SH-SY5Y (cell line): ENCODE results near the gene IL1RAPL2.

ENCODE experiments used
- GATA2 ChIP-seq: IDR thresholded peaks from 2 replicates; pipeline ENCODE4 v1.6.1; 2011; ENCODE audit warnings: mild to moderate bottlenecking, low read depth, low read length
- GATA3 ChIP-seq: IDR thresholded peaks from 2 replicates; pipeline ENCODE4 v1.6.1; 2011; ENCODE audit warnings: low read depth, mild to moderate bottlenecking, low read length, moderate library complexity

IL1RAPL2 gene

GRCh38 chrX:104877504-104877903, 311.5 kb downstream of the IL1RAPL2 start:
- TF ChIP-seq GATA3 (no peak), GATA2 (no peak)

- no peak for TF ChIP-seq GATA3
- no peak for TF ChIP-seq GATA2
Observed at GRCh38 chrX:104902070-104902469, 336.1 kb downstream of the IL1RAPL2 start.

- TF ChIP-seq GATA3 (no peak), GATA2 (no peak)
Observed at GRCh38 chrX:104913348-104913747, 347.3 kb downstream of the IL1RAPL2 start.

- no peak for TF ChIP-seq GATA2
- TF ChIP-seq GATA3: no peak
Observed at GRCh38 chrX:104918122-104918521, 352.1 kb downstream of the IL1RAPL2 start.

GRCh38 chrX:104921584-104922205, 355.7 kb downstream of the IL1RAPL2 start:
- TF ChIP-seq GATA3 (no peak), GATA2 (no peak)

- TF ChIP-seq GATA2: peak; percentile 18; the same call in 1 of the 2 replicates
- no peak for TF ChIP-seq GATA3
Observed at GRCh38 chrX:104922206-104922621, 356.2 kb downstream of the IL1RAPL2 start.

- TF ChIP-seq GATA2 (no peak), GATA3 (no peak)
Observed at GRCh38 chrX:104929324-104929723, 363.3 kb downstream of the IL1RAPL2 start.

GRCh38 chrX:104935581-104935980, 369.6 kb downstream of the IL1RAPL2 start:
- TF ChIP-seq GATA2 (no peak), GATA3 (no peak)

GRCh38 chrX:104953251-104953650, 387.3 kb downstream of the IL1RAPL2 start:
- TF ChIP-seq GATA3 (no peak), GATA2 (no peak)

GRCh38 chrX:104961926-104962325, 395.9 kb downstream of the IL1RAPL2 start:
- no peak for TF ChIP-seq GATA2
- no peak for TF ChIP-seq GATA3

- TF ChIP-seq GATA2: no peak
- TF ChIP-seq GATA3: no peak
Observed at GRCh38 chrX:104968241-104968640, 402.2 kb downstream of the IL1RAPL2 start.

GRCh38 chrX:104972737-104973136, 406.7 kb downstream of the IL1RAPL2 start:
- no peak for TF ChIP-seq GATA2

GRCh38 chrX:104987063-104987462, 421.1 kb downstream of the IL1RAPL2 start:
- TF ChIP-seq GATA3 (no peak), GATA2 (no peak)

GRCh38 chrX:104988038-104988437, 422.0 kb downstream of the IL1RAPL2 start:
- TF ChIP-seq GATA3 (no peak), GATA2 (no peak)

GRCh38 chrX:104995546-104995945, 429.5 kb downstream of the IL1RAPL2 start:
- TF ChIP-seq GATA3: no peak
- TF ChIP-seq GATA2: no peak

- no peak for TF ChIP-seq GATA3
- no peak for TF ChIP-seq GATA2
Observed at GRCh38 chrX:105006103-105006502, 440.1 kb downstream of the IL1RAPL2 start.
